ENCODE results near the gene SND1.

SND1 gene

DNA sequence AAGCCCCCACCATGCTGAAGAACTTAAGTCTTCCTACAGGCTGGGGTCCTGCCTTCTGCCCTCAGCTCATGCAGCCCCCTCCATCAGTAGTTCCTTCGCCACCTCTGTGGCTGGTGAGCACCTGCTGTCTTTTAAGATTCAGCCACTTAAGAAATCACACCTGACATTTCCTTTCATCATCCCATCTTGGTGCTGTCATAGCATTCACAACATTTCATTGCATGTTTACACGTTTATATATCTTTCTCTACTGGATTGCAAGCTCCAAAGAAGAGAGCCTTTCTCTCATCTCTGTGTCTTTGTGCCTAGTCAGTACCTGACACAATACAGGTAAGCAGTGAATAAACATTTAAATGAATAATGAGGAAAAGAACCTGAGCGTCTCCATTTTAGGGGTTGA, 38.3 kb downstream of the SND1 start:
- no peak for DNase-seq

DNA sequence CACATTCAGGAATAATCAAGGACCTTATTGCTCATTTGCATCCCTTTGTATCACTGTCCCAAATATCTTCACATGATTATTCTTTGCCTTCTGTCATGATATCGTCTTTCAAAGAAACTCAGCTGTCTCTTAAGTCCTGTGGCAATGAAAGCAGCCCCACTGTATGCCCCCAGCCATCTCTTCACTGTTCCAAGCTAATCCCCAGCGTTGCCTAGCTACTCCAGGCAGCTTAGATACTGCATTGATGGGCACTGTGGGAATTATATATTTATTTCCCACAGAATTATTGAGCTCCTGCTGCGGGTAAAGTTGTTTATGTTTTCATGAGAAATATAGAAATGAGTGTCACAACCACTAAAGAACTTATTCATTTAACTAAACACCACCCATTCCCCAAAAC, 38.8 kb downstream of the SND1 start:
- no peak for DNase-seq

GRCh38 chr7:127692200-127692599, 40.2 kb downstream of the SND1 start:
- no peak for DNase-seq

GRCh38 chr7:127699853-127700252, 47.9 kb downstream of the SND1 start:
- no peak for DNase-seq

DNA sequence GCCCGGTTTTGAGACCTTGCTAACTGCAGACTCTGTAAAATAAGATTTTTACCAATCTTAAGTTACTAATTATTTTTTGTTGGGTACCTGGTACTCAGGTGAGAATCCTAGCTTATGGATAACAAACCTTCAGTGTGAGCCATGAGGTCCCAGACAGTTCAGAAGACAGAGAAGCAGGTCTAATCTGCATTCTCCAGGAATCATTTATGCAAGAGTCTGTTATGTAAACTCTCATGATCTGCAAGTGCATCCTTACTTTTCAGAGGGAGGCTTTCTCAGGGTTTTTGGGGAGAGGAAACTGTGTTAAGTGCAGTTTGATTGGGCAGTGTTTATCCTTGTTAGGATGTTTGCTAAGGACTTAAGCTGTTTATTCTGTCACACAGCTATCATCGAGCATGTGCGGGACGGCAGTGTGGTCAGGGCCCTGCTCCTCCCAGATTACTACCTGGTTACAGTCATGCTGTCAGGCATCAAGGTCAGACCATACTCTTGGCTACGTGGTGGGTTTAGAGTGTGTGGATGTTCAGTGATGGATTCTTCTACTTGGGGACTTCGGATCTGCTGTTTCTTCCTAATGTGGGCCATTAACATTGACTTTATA, 50.2 kb downstream of the SND1 start:
- DNase-seq: no peak

DNA sequence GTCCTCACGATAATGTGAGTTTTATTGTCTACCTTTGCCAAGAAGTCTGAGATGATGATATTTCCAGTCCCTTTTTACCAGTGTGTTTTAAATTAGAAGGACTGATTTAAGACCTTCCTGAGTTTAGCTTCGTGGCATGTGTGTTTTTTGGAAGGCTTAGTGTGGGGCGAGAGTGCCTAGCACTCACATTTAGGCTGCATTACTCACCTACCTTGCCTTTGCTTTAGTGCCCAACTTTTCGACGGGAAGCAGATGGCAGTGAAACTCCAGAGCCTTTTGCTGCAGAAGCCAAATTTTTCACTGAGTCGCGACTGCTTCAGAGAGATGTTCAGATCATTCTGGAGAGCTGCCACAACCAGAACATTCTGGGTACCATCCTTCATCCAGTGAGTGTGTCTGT, 50.9 kb downstream of the SND1 start:
- no peak for DNase-seq

DNA sequence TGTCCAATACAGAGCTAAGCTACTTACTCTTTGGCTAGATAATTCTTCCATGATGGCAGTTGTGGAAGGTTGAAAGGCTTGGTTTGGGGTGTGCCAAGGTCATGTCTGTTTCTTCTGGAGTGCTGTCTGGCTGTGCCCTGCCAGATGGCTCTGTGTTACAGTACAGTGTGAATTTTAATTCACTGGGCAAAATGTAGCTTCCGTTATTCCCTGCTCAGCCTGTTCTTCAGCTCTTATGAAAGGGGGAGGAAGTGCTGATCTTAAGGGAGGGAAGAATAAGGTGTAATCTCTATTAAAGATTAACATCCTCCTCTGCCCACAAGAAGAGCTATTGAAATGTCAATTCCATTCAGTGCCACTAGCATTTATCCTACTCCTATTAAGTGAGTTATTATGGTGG, 52.2 kb downstream of the SND1 start:
- DNase-seq: no peak

DNA sequence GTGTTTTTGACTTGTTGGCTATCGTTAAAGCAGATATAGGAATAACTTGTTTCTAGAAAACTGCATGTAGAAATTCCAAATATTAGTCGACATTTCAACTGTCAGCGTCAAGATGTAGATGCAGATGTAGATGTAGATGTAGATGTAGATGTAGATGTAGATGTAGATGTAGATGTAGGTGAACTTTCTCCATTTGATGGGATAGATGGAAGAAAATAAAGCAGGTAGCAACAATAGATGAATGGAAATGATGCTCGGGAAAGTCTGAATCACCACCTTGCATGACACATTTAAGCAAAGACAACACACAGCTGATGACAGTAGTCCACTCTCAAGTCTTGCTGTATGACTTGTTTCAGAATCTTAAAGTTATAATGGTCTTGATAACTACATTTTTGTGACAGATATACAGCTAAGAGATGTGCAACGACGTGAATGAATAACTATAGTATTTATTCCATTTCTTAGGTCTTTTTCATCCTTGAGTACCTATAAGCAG, 53.5 kb downstream of the SND1 start:
- no peak for DNase-seq

DNA sequence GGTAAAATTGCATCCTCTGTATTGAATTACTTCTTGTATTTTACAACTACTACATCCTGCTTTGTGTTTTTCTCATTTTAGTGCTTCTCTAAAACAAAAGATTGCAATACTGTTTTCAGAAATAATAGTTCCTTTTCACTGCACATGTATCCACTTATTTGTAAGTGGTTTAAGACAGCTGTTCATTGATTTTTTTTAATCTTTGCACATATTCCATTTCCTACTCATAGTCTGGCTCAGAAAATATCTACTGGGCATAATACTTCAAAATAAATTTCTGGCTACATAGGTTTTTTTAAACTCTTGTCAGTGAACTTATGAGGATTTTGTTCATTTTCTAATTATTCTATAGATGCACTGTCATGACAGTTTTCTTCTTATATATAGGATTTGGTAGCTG, 54.8 kb downstream of the SND1 start:
- no peak for DNase-seq

DNA sequence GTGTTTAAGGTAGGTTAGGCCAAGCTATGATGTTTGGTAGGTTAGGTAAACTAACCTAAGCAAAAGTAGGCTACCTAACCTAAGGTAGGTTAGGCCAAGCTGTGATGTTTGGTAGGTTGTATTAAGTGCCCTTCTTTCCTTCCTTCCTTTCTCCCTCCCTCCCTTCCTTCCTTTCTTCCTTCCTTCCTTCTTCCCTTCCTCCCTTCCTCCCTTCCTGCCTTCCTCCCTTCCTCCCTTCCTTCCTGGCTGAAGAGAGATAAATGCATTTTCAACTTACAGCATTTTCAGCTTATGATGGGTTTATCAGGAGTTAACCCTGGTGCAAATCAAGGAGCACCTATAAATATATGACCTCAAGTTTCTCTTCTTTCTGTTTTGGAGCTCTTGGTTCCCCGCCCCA, 56.2 kb downstream of the SND1 start:
- DNase-seq: no peak

- peak; percentile 70 for DNase-seq
Observed at GRCh38 chr7:127708788-127709187, 56.8 kb downstream of the SND1 start.

DNA sequence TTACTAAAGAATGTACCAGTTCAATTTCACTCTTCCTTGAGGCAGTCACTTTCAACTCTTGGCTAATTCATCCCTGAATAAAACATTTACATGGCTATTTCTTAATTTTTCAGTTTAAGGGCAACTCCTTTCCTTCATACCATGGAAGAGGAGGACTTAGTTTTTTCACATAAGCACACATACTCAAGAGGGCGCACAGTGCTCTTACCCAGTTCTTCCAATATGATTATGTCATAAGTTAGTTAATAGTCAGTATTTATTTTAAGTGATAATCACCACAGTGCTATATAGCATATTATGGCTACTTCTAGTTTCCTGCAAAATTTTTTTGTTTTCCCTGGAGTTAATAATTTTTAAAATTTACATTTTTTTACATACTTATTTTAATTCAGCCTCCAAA, 58.6 kb downstream of the SND1 start:
- DNase-seq: no peak

DNA sequence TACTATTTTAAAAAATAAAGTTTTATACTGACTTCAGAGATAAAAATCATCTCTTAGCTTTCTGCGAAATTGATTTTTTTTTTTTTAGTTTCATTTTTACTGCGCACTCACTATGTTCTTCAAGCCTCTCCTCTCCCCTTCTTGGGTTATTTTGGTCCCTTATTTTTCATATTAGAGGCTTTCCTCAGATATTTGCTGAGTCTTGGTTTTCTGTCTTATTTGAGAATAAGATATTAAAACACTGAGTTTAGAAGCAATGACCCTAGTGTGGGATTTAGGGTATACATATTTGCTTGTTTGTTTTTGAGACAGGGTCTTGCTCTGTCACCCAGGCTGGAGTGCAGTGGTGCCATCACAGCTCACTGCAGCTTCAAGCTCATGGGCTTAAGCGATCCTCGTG, 59.9 kb downstream of the SND1 start:
- no peak for DNase-seq

DNA sequence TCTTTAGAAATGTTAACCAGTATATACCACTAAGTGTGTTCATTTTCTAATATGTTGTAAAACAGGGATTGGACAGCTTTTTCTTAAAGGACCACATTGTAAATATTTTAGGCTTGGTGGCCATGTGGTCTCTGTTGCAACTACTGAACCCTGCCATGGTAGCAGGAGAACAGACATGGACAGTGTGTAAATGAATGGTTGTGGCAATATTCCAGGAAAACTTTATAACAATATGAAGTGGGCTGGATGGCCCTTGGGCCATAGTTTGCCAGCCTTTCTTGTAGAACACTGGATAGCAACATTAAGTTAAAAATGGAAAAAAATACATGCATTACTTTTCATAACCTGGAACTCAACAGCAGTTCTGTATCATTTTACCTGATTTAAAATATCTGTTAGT, 61.0 kb downstream of the SND1 start:
- no peak for DNase-seq

DNA sequence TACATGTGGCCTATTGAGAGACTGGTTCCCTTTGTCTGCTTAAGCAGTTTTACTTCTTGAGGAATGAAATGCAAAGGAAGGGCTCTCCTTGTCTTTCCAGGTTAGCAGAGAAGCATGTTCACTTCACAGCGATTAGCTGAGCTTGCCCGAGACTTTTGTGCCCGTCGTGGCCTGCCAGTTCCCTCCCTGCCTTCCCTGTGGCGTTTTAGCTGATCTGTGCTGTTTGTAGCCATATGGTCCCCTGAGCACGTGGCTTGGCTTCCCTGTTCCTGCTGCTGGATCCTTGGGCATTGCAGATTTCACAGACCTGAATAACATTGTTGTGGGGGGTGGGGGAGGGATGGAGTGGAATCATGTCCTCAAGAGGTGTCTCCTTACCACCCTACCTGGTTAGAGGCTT, 61.8 kb downstream of the SND1 start:
- DNase-seq: no peak

DNA sequence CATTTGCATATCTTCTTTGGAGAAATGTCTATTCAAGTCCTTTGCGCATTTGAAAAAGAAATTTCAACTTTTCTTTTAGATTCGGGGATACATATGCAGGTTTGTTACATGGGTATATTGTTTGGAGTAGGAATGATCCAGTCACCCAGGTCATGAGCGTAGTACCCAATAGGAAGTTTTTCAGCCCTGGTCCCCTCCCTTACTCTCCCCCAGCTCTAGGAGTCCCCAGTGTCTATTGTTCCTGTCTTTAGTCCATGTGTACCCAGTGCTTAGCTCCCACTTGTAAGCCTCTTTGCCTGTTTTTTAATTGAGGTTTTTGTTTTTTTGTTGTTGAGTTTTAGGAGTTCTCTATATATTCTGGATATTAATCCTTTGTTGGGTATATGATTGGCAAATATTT, 63.3 kb downstream of the SND1 start:
- DNase-seq: no peak

GRCh38 chr7:127715901-127716300, 63.9 kb downstream of the SND1 start:
- no peak for DNase-seq

- no peak for DNase-seq
Observed at GRCh38 chr7:127717502-127718339, 65.7 kb downstream of the SND1 start.

GRCh38 chr7:127718340-127718679, 66.3 kb downstream of the SND1 start:
- DNase-seq: no peak

GRCh38 chr7:127726476-127726875, 74.5 kb downstream of the SND1 start:
- no peak for DNase-seq

DNA sequence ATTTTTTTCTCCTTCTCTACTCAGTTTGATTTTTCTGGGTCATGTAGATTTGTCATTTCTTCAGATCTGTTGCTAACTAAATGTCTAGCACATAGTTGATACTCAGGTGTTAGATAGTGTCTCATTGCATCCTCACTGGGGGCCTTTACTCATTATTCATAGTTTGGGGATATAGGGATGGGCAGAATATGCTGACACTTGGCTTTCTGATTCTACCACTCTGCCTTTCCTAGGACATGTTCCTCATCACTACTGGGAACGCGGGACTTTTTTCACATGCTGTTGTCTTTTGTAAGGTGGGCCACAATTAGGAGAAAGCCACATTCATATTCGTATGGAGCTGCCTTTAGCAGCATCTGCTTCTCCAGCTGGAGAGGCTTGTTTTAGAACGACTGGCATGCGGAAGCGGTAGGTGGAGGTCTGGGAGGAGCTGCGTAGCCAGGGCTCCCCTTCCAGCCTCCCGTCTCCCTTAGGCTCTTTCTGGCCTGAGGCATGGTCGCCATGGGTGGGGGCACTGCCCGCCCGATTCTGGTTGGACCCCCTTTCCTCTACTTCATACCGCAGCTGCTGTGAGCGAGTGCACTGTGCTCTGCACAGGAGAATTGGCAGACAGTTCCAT, 78.8 kb downstream of the SND1 start:
- no peak for DNase-seq

DNA sequence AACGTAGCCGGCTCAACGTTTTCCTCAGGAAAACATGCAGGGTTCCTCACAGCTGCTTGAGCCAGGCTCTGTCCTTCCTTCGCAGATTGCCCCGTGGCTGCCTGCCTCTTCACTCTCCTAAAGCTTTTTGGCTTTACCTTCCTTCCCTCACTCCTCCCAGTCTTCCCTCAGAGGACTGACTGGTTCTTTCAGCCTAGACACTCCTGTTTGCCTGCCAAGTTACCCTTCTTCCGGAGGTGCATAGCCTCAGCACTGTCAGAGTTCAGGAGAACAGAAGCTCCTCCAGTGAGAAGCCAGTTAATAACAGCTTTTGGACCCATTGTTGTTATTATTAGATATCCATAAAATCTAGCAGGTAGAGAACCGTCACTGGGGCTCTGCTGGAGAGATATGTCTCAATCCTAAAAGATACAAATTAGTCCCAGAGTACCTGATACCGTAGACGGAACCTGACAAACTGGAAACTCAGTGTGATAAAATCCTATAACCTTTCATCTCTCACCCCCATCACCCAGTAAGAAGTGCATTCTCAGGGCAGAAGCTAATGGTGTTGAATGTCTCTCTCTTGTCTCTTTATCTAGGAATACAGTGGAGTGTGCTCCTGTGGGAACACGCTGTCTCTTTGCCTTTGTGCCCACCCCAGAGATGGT, 79.6 kb downstream of the SND1 start:
- DNase-seq: no peak

DNA sequence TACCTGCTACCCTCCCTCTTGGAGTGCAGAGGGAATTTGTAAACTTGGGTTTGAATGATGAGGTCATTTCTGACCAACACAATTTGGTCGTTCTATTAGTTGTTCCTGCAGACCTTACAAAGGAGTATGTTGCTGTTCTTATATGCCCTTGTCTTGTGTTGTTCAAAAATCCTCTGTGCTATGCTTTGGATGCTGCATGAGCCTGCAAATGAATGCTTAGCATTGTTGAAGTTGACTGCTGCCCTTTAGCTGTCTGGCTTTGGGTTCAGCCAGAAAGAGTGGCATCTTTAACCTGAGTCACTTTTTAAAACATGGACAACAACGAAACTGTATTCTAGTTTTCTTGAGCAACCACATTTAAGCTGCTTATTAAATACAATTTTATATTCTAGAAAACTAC, 80.3 kb downstream of the SND1 start:
- no peak for DNase-seq

DNA sequence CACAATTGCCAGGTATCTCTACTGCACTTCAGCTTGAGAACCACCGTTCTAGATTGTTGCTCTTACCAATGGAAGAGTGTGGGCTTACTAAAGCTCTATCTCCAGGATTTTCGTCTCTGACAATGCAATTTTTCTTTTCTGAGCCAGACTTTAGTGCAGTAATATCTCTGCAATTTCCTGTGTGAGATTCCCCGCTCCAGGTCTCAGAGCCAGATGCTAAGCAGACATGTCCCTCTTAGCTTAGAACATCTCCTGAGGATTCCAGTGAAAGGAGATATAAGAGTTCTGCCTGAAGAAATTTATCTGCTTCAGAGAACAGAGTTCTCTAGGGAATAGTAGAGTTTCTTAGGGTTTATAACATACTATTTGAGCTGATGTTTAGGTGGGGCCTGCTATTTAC, 82.0 kb downstream of the SND1 start:
- no peak for DNase-seq

Data from NCI-H1092 (cell line).